Stimulated activated naive B cell treated with anti-CD40 and anti-IgM and Interleukin-4, amounts not matched to agents 10 μg/mL and 1 μg/mL and 100 μg/mL, for 72 hours (primary cell): ENCODE measurements around the gene ALX4.

Source experiments
- ATAC-seq, 2 donors: fragments of 150-1000 bp; cut with Tn5 transposase; replicated peaks; 2 replicates each; pipeline ENCODE4 v1.10.0; 2021; ENCODE audit warnings: moderate library complexity in 1 of 2
- DNase-seq: peaks from one replicate; pipeline ENCODE4 v3.0.0; 2021
- H3K27ac Mint-ChIP-seq: one replicate; pipeline ENCODE4 v1.8.0; 2022; ENCODE audit warnings: mild to moderate bottlenecking, mixed read lengths
- H3K27me3 Mint-ChIP-seq, 2 donors: one replicate each; pipeline ENCODE4 v1.8.0; 2022; ENCODE audit warnings: mixed read lengths in 2 of 2
- H3K36me3 Mint-ChIP-seq, 2 donors: one replicate each; pipeline ENCODE4 v1.8.0; 2022; ENCODE audit warnings: mixed read lengths in 2 of 2, mild to moderate bottlenecking in 1 of 2
- H3K4me1 Mint-ChIP-seq, 2 donors: one replicate each; pipeline ENCODE4 v1.8.0; 2022; ENCODE audit warnings: mixed read lengths in 2 of 2, mild to moderate bottlenecking in 1 of 2
- H3K4me3 Mint-ChIP-seq, 2 donors: one replicate each; pipeline ENCODE4 v1.8.0; 2022; ENCODE audit warnings: mild to moderate bottlenecking in 2 of 2, mixed read lengths in 2 of 2, moderate library complexity in 1 of 2
- H3K9me3 Mint-ChIP-seq, 2 donors: one replicate each; pipeline ENCODE4 v1.8.0; 2022; ENCODE audit warnings: mixed read lengths in 2 of 2, mild to moderate bottlenecking in 1 of 2

ALX4 gene

DNA sequence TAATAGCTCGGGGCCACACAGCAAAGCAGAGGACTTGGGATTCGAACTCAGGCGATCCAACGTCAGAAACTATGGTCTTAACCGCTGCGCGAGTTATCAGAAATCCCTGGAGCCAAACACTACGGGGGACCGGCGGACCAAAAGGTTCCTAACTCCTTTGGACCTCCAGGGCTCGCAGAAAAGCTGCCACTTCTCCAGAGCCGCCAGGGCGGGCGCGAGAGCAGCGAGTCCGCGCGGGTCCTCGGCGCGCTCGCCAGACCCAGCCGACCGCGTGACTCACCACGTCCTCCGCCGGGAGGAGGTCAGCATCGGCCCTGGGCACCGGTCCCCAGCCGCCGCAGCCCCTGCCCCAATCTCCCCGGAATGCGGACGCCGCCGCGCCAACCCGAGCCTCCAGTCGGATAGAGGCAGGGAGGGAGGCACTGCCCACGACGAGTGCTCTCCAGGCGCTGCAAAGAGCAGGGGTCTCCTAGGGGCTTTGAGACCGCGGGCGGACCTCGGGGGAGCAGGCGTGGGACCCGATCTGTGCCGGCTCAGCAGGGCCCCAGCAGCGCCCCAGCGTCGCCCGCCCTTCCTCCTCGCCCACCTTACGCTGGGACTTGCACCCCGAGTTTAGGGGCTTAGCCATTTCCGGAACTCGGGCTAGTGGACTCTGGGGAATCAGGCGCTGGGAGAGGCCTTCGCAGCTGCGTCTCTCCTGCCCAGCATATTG lies 6.2 kb upstream of the ALX4 start:
- ATAC-seq (no peak), DNase-seq (no peak)
- Mint-ChIP-seq H3K27ac (no peak overlapping the region), H3K9me3 (no peaks in the 10 kb centered on the region), H3K4me1 (peaks cover 19 to 44% of the 10 kb centered on the region in 2 donors), H3K27me3 (peaks cover 87 to 100% of the 10 kb centered on the region in 2 donors), H3K36me3 (peaks cover 0 to 3% of the 10 kb centered on the region in 2 donors), H3K4me3 (no peak overlapping the region)

- Mint-ChIP-seq H3K27ac (no peak overlapping the region), H3K9me3 (no peaks in the 10 kb centered on the region), H3K36me3 (peaks cover 0 to 3% of the 10 kb centered on the region in 2 donors), H3K27me3 (peaks cover 87 to 95% of the 10 kb centered on the region in 2 donors), H3K4me3 (no peak overlapping the region), H3K4me1 (peaks cover 18 to 47% of the 10 kb centered on the region in 2 donors)
- DNase-seq (no peak), ATAC-seq (no peak)
Observed at GRCh38 chr11:44314733-44315132, 4.8 kb upstream of the ALX4 start.

DNA sequence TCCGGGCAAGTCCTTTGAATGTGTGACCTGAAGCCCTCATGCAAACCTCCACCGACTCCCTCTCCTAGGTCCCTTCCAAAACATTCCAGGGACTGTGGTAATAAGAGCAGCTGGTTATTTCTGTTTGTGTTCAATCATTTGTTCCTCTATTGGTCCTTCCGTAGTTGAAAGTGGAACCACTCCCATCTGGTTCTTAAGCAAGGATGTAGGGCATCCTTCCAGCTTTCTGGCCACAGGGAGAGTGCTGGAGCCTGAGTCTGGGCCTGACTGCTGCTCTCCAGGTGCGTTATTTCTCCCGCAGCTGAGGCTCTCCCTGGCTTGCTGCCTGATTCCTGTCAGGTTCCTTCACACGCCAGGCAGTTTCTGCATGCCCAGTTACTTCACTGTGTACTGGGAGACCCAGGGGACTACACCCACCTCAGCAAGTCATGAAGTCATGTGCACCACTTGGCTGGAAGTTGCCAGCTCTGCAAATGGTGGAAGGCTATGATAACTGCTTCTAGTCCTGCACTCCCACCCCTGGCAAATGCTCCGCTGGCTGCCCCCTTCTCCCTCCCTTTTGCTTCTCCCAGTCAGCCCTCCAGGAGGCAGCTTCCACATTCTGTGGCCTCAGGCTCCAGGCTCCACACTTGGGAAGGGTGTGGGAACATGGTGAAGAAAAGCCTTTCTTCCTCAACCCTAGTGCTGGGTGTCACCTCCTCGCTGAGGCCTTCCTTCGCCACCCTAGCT lies 4.0 kb upstream of the ALX4 start:
- no peak for DNase-seq
- no peak overlapping the region for H3K4me3 Mint-ChIP-seq
- peaks cover 0 to 3% of the 10 kb centered on the region in 2 donors for H3K36me3 Mint-ChIP-seq
- peaks cover 84 to 95% of the 10 kb centered on the region in 2 donors for H3K27me3 Mint-ChIP-seq
- no peak overlapping the region for H3K27ac Mint-ChIP-seq
- no peak for ATAC-seq
- peaks cover 15 to 51% of the 10 kb centered on the region in 2 donors for H3K4me1 Mint-ChIP-seq
- no peaks in the 10 kb centered on the region for H3K9me3 Mint-ChIP-seq

- H3K27ac Mint-ChIP-seq = no peak overlapping the region
- H3K9me3 Mint-ChIP-seq = no peaks in the 10 kb centered on the region
- H3K4me3 Mint-ChIP-seq = no peak overlapping the region
- peaks cover 85 to 95% of the 10 kb centered on the region in 2 donors for H3K27me3 Mint-ChIP-seq
- ATAC-seq = no peak
- peaks cover 0 to 3% of the 10 kb centered on the region in 2 donors for H3K36me3 Mint-ChIP-seq
- DNase-seq = no peak
- H3K4me1 Mint-ChIP-seq = peaks cover 15 to 47% of the 10 kb centered on the region in 2 donors
Observed at GRCh38 chr11:44312876-44313275, 2.9 kb upstream of the ALX4 start.

- Mint-ChIP-seq H3K27ac (peak overlapping the region; percentile 79), H3K4me3 (peak overlapping the region in 1 of 2 donors; percentile 33)
Observed at GRCh38 chr11:44311339-44312261, 1.7 kb upstream of the ALX4 start.

DNA sequence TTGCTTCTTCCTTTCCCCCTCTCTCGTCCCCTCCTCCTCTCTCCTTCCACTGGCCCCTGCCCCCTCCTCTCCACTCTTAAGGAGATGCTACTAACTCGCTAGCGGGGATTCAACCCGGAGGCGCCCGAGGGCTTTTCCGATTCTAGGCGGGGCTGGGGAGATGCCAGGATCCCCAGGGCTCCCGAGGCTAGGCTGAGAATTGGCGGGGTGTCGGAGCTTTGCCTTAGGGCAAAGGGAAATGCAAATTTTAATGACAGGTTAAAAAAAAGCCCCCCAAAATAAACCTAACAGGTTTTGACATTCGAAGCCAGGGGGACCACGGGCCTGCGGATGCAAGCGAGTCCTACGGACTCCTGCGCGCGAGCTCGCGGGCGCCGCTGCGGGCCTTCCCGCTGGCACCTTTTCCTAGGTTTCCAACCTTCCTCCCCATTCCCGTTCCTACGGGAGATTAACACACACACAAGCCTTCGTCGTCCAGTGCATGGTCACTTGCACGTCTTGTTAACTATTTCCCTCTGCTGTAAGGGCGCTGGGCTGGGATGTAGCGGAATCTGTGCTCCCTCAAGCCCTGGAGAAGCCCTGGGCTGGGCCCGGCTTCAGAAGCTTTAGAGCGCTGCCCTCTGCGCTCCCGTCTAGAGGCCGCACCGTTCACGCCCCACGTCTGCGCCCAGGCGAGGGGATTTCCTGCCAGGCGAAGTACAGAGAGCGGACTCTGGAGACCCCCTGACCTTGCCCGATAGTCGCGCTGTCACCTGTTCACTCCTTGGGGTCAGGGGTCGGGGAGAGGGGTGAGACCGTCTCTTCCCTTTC lies 729 bp upstream of the ALX4 start:
- Mint-ChIP-seq H3K27me3 (peaks cover 95 to 96% of the 10 kb centered on the region in 2 donors), H3K9me3 (no peaks in the 10 kb centered on the region), H3K27ac (peak overlapping the region; percentile 79), H3K4me1 (peaks cover 18 to 47% of the 10 kb centered on the region in 2 donors), H3K36me3 (peaks cover 0 to 3% of the 10 kb centered on the region in 2 donors), H3K4me3 (peak overlapping the region; percentile 64 to 75)
- ATAC-seq = no peak
- no peak for DNase-seq

More at GRCh38 chr11:44311339-44312261, 1.7 kb upstream of the ALX4 start:
- H3K9me3 Mint-ChIP-seq = no peaks in the 10 kb centered on the region
- peaks cover 88 to 95% of the 10 kb centered on the region in 2 donors for H3K27me3 Mint-ChIP-seq
- DNase-seq (no peak), ATAC-seq (no peak)
- peaks cover 0 to 3% of the 10 kb centered on the region in 2 donors for H3K36me3 Mint-ChIP-seq
- peaks cover 17 to 42% of the 10 kb centered on the region in 2 donors for H3K4me1 Mint-ChIP-seq

- H3K4me3 Mint-ChIP-seq = peak overlapping the region; percentile 64 to 75
Observed at GRCh38 chr11:44310206-44310462, 195 bp upstream of the ALX4 start.

DNA sequence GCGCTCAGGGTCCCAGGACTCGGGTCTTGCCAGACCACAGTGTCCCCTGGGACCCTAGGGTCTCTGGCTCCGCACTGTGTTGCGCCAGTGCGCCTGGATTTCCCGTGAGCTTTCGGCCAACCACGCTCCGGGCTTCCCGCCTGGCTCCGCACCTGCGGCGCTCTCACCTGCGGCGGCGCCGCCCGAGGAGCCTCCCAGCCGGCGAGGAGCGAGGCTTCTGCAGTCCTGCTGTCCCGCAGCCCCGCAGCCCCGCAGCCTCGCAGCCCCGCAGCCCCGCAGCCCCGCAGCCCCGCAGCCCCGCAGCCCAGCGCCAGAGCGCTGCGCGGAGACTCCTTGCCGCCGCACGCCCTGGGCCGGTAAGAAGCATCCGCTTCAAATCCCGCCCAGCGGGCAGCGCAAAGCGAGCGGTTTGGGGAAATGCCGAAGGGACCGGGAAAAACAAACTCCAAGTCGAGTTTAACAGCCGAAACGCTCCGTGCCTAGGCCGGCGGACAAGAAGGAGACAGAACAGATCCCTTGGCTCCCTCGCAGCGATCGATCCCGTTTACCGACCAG lies 939 bp downstream of the ALX4 start:
- no peak for ATAC-seq
- Mint-ChIP-seq H3K27me3 (peaks cover 93 to 94% of the 10 kb centered on the region in 2 donors), H3K36me3 (no peaks in the 10 kb centered on the region), H3K4me3 (peak overlapping the region; percentile 64 to 75), H3K27ac (peak overlapping the region; percentile 51), H3K9me3 (no peaks in the 10 kb centered on the region), H3K4me1 (peaks cover 23 to 57% of the 10 kb centered on the region in 2 donors)
- DNase-seq = no peak

More at GRCh38 chr11:44310206-44310462, 195 bp upstream of the ALX4 start:
- ATAC-seq = no peak
- Mint-ChIP-seq H3K36me3 (no peaks in the 10 kb centered on the region), H3K9me3 (no peaks in the 10 kb centered on the region), H3K27ac (peak overlapping the region; percentile 48), H3K4me1 (peaks cover 19 to 47% of the 10 kb centered on the region in 2 donors), H3K27me3 (peaks cover 95 to 96% of the 10 kb centered on the region in 2 donors)
- no peak for DNase-seq

- DNase-seq (no peak), ATAC-seq (no peak)
- H3K4me1 Mint-ChIP-seq = peaks cover 30 to 63% of the 10 kb centered on the region in 2 donors
- no peaks in the 10 kb centered on the region for H3K9me3 Mint-ChIP-seq
- H3K27me3 Mint-ChIP-seq = peaks cover 93 to 94% of the 10 kb centered on the region in 2 donors
- no peak overlapping the region for H3K4me3 Mint-ChIP-seq
- H3K36me3 Mint-ChIP-seq = peaks cover 0 to 3% of the 10 kb centered on the region in 2 donors
- peak overlapping the region; percentile 33 for H3K27ac Mint-ChIP-seq
Observed at GRCh38 chr11:44308256-44308922, 1.6 kb downstream of the ALX4 start.

DNA sequence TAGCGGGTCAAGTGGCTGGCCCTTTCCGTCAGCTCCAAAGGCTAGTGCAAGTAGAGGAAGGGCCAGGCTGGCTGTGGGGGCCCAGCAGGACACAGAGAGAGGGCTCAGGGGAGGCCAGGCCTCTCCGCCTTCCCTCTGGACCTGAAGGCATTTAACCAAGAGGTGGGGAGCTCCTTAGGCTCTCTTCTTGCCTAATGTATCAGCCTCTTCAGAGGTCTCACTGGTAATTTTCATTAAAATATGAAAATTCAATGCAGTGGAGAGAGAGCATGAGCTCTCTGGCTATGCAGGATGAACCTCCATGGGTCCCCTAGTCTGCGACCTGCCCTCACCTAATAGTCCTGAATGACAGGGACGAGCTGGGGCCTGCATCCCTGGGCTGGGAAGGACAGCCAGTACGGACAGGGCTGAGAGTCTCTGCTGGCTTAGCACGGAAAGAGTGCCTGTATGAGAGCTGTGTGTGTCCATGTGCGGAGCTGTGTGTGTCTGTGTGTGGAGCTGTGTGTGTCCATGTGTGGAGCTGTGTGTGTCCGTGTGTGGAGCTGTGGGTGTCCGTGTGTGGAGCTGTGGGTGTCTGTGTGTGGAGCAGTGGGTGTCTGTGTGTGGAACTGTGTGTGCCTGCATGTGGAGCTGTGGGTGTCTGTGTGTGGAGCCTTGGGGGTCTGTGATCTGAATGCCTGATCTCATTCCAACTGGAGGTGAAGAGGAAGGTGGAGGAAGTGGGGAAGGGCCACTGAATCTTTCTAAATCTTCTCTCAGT lies 2.4 kb downstream of the ALX4 start:
- Mint-ChIP-seq H3K27ac (peak overlapping the region; percentile 33), H3K4me3 (no peak overlapping the region), H3K27me3 (peaks cover 93 to 94% of the 10 kb centered on the region in 2 donors), H3K4me1 (peaks cover 31 to 66% of the 10 kb centered on the region in 2 donors), H3K9me3 (no peaks in the 10 kb centered on the region), H3K36me3 (peaks cover 0 to 4% of the 10 kb centered on the region in 2 donors)
- DNase-seq = no peak
- ATAC-seq = no peak

GRCh38 chr11:44306918-44307244 lies 3.1 kb downstream of the ALX4 start:
- no peaks in the 10 kb centered on the region for H3K9me3 Mint-ChIP-seq
- ATAC-seq (no peak), DNase-seq (no peak)
- H3K4me1 Mint-ChIP-seq = peaks cover 34 to 61% of the 10 kb centered on the region in 2 donors
- H3K27me3 Mint-ChIP-seq = peaks cover 93 to 94% of the 10 kb centered on the region in 2 donors
- H3K4me3 Mint-ChIP-seq = peak overlapping the region in 1 of 2 donors; percentile 89
- no peak overlapping the region for H3K27ac Mint-ChIP-seq
- peaks cover 0 to 4% of the 10 kb centered on the region in 2 donors for H3K36me3 Mint-ChIP-seq
